GM12891 (cell line): Measurements from ENCODE around the gene NXNL2.

ENCODE experiments used
- PAX5 ChIP-seq: IDR thresholded peaks from 2 replicates; pipeline ENCODE4 v1.6.1; 2011; ENCODE audit warnings: low read length, moderate library complexity, mild to moderate bottlenecking; ENCODE audit not compliant: insufficient read depth, severe bottlenecking
- POLR2A ChIP-seq: IDR thresholded peaks from 2 replicates; pipeline ENCODE4 v1.6.1; 2011; ENCODE audit warnings: low read depth, low read length, control low read depth
- POLR2AphosphoS5 ChIP-seq: IDR thresholded peaks from 2 replicates; pipeline ENCODE4 v1.6.1; 2011; ENCODE audit warnings: low read depth, low read length, control low read depth
- TAF1 ChIP-seq: IDR thresholded peaks from 2 replicates; pipeline ENCODE4 v1.6.1; 2011; ENCODE audit warnings: low read depth, low read length, control low read depth

GRCh38 chr9:88527618-88528017 is 7.4 kb upstream of the NXNL2 start:
- TF ChIP-seq TAF1 (no peak), POLR2AphosphoS5 (no peak), PAX5 (no peak), POLR2A (no peak)
